GM21367 (cell line): Measurements from ENCODE around the gene KLHL14.
"Not testable (repeated sequence)": the region's sequence is repeated elsewhere in the genome, so short reads cannot be mapped to it uniquely, and the experiment has no call there.

ENCODE experiments used
- ATAC-seq: cut with Tn5 transposase; IDR thresholded peaks from one replicate; pipeline ENCODE4 v1.9.1; 2021; ENCODE audit not compliant: unreplicated experiment

KLHL14 gene

GRCh38 chr18:32772581-32773381 is at the start of gene KLHL14:
Gene KLHL14 (minus strand): TSS chr18:32773023. CDS start chr18:32770591, 2,432 bp downstream.
- ATAC-seq = no peak

DNA sequence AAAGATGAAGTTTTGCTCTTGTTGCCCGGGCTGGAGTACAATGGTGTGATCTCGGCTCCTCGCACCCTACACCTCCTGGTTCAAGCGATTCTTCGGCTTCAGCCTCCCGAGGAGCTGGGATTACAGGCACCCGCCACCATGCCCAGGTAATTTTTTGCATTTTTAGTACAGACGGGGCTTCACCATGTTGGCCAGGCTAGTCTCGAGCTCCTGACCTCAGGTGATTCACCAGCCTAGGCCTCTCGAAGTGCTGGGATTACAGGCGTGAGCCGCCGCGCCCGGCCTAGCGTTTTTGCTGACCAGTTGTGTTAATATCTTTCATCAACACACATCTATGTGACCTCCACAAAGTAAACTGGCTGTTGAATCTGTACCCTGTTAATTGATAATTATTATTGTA is 49.4 kb upstream of the KLHL14 start:
- no peak for ATAC-seq

GRCh38 chr18:32815881-32816280 is 43.1 kb upstream of the KLHL14 start:
- ATAC-seq = no peak

DNA sequence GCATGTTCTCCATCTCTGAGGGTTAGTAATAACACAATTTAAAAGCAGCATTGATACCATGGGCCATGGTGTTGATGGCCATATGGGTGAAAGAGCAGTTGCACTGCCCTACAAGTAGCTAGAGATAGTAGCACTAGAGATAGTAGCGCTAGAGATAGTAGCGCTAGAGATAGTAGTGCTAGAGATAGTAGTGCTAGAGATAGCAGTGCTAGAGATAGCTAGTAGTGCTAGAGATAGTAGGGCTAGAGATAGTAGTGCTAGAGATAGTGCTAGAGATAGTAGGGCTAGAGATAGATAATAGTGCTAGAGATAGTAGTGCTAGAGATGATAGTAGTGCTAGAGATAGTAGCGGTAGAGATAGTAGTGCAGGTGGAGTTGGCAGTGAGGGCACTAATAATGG is 39.5 kb upstream of the KLHL14 start:
- ATAC-seq = no peak

DNA sequence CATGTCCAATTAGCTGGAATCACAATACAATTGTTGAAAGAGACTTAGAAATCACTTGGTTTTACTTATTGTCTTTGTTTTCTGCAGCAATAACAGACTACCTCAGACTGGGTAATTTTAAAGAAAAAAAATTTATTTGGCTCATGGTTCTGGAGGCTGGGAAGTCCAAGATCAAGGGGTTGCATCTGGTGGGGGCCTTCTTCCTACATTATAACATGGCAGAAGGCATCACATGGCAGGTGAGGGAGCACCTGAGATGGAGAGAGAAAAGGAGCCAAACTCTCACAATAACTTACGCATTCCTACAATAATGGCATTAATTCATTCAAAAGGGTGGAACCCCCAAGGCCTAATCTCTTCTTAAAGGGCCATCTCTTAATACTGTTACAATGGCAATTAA is 37.5 kb upstream of the KLHL14 start:
- ATAC-seq = no peak

- ATAC-seq = no peak
Observed at GRCh38 chr18:32805354-32805753, 32.5 kb upstream of the KLHL14 start.

GRCh38 chr18:32804134-32804888 is 31.5 kb upstream of the KLHL14 start:
- ATAC-seq = no peak

DNA sequence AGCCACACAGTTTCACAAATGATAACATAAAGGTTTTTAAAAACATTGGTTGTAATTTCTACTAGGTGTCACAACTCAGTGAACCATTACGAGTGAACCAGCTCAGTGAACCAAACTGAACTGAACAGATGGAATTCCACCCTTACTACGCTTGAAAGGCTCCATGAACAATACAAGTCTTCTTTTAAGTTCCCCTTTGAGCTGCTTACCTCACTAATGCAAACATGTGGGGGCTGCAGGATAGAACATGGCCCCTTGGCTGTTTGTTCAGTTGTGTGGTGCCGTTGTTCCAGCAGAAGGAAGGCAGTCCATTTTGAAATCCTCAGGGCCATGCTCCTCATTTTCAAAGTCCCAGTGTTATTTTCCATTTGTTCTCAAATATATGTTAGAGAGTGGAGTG is 30.7 kb upstream of the KLHL14 start:
- peak; percentile 91 for ATAC-seq

- peak; percentile 53 for ATAC-seq
Observed at GRCh38 chr18:32802591-32803451, 30.0 kb upstream of the KLHL14 start.

DNA sequence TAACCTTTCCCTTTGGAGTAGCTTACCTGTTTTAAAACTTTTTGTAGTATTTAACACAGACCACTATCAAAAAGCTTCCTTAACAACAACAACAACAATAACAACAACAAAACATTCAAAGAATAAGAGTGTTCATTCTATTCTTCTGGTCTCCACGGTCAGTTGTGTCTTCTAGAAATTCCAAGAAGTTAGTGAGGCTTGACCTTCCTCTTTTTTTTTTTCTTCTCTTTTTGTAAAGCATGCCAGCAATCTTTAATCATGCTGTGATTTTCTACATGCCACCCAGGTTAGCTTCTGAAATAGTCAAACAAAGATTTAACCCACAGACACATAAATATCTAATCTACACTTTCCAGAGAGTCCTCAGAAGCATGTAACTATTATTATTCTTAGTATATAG is 28.4 kb upstream of the KLHL14 start:
- ATAC-seq = no peak

- no peak for ATAC-seq
Observed at GRCh38 chr18:32798209-32798960, 25.6 kb upstream of the KLHL14 start.

GRCh38 chr18:32794667-32795066 is 21.8 kb upstream of the KLHL14 start:
- not testable (repeated sequence) for ATAC-seq

DNA sequence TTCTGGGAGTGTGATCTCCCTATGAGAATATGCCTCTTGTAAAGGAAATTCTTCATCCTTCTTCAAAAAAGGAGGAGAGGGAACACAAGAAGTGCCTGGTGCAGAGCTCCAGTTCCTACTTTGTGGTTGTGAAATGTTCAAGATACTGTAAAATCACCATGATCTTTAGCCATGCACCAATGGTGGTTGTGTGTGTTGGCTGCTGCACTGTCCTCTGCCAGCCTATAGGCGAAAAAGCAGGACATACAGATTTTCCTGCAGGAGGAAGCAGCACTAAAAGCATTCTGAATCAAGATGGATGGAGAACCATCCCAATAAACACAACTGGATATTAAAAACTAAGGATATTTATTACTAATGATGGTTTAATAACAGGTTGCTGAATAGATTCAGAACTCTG is 6.2 kb upstream of the KLHL14 start:
- ATAC-seq = no peak

DNA sequence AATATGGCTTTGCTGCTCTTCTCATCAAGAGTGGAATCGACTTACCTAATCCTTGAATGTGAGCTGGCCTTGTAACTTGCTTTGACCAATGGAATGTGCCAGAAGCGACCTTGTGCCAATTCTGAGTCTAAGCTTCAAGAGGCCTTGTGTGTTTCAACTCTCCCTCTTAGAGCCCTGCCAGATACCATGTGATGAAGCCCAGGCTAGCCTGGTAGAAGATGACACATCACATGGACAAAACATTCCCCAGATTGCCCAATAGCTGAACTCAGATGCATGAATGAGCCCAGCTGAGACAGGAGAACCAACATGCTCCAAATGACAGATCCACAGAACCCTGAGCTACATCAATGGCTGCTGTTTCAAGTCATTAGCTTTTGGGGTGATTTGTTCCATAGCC is 4.2 kb upstream of the KLHL14 start:
- ATAC-seq = no peak

- ATAC-seq = no peak
Observed at GRCh38 chr18:32776561-32776960, 3.7 kb upstream of the KLHL14 start.

DNA sequence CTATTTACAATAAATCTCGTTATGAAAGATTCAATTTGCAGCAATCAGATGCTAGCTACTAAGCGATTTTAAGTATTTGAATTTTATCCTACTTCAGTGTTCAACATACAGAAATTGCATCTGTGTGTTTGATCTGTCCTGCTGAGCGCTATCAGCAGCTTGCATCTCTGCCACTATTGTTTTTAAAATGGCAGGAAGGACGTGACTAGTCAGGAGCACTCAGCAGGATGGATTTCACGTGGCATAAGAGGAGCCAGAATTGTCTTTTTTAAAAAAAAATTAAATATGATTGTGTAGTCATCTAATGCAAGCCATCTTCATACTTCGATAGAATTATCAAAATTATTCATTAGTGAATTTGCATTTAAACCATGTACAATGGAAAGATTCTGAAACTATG is 2.8 kb upstream of the KLHL14 start:
- no peak for ATAC-seq

- no peak for ATAC-seq
Observed at GRCh38 chr18:32773382-32773712, 524 bp upstream of the KLHL14 start.

DNA sequence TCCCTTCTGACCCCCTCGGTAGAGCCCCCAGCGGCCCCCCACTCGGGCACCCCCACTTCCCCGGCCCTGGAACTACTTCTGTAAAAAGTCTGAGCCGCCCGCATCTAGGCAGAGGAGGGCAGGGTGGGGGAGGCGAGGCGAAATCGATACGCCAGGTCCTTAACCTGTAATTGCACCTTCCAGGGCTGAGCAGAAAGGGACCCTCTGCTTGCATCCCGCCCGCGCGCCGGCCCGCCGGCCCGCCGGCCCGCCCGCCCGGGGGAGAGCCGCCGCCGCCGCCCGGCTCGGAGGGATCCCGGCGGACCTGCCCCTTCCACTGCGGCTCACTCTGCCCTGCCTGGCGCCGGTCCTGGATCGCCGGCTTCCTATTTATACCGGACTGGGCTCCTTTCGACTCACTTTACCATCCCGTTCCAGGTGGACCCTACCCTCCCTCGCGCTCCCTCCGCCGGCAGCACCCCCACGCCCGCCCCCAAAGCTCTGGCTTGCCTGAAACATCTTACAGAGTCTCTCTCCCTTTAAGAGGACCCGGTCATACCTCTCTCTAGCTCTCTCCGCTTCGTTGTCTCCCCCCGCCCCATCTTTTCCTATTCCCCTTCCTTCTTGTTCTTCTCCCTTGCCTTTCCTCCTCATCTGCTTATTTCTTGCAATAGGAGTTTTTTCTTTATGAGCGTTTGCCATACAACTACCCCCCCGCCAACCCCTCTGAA is 797 bp downstream of the KLHL14 start:
- no peak for ATAC-seq

DNA sequence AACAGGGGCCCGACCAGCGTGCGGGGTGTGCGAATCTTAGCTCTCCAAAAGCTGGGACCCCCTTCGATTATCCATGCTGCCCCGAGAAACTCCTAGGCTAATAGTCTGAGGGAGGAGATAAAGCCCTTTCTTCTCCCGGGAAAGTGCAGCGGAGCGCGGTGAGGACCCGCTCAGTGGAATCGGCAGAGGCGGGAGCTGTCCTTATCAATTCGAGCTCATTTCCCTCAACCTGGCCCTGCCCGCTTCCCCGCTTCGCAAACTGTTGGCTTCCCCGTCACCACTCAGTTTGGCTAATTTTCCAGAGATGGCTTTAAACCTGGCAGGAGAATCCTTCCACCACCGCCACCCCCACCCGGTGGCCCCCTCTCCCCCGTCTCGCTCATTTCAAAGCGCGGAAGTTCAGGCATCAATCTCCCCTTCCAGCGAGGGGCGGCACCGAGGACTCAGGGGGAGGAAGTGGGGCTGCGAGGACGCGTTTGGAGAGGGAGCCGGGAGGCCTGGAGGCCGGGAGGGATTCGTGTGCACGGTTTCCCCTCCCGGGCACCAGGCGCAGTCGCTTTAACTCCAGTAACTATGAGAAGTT is 1.6 kb downstream of the KLHL14 start:
- no peak for ATAC-seq

GRCh38 chr18:32770666-32771168 is 2.1 kb downstream of the KLHL14 start:
- no peak for ATAC-seq
